HCT116 (cell line): ENCODE results near the gene ASB15. TPM values are rescaled to one million over a fixed set of nuclear protein-coding genes. Genes with fewer than 3 reads are reported as not detected.

ENCODE experiments used
- ATAC-seq: fragments of 200-7000 bp; cut with Tn5 transposase; 2 replicates; pipeline ENCODE4 v1.9.1; 2020; ENCODE audit warnings: mild to moderate bottlenecking, moderate library complexity
- BruUV-seq: library from RNA; stranded (reverse); fragments of 400-500 nt; replicated peaks from 2 replicates; lab custom pipeline; 2021; lab: Mats Ljungman, UMichigan
- CTCF ChIA-PET: fragments of 300-600 bp; sonication (Branson Sonifier 250); formaldehyde crosslinking; loops from one replicate; lab custom pipeline; 2021; ENCODE audit warnings: antibody characterized with exemption; lab: Charles Lee
- POLR2A ChIA-PET: fragments of 300-600, 350-600 bp; sonication (Branson Sonifier 250); formaldehyde crosslinking; loops from one replicate; lab custom pipeline; 2021; ENCODE audit warnings: antibody characterized with exemption; lab: Charles Lee
- RAD21 ChIA-PET, 2 experiments: fragments of 300-600 bp; sonication (Branson Sonifier 250); formaldehyde crosslinking; loops; one replicate each; lab custom pipeline; 2023; ENCODE audit warnings: low total read pairs in 2 of 2; ENCODE audit not compliant: uncharacterized antibody in 2 of 2, unreplicated experiment in 2 of 2, low non-redundant PET in 1 of 2; lab: Charles Lee
- DNase-seq: peaks from one replicate; pipeline ENCODE4 v3.0.0-alpha.2; 2010; ENCODE audit warnings: low read depth, low spot score
- H2AFZ ChIP-seq: fragments of 200-600 bp; shearing (Covaris generic), sonication (generic); 2 replicates; pipeline ENCODE4 v1.6.1; 2017; ENCODE audit warnings: low read depth, mixed run types, mixed read lengths, antibody characterized with exemption, low read length; ENCODE audit not compliant: poor library complexity, severe bottlenecking
- H3K27ac ChIP-seq: 2 replicates; pipeline ENCODE4 v1.5.1; 2012; ENCODE audit warnings: low read depth, low read length
- H3K27me3 ChIP-seq: fragments of 200-600 bp; sonication (generic); 2 replicates; pipeline ENCODE4 v1.6.1; 2016; ENCODE audit warnings: mixed run types, low read length, mixed read lengths; ENCODE audit not compliant: insufficient read depth
- H3K36me3 ChIP-seq, 2 experiments: fragments of 200-500 bp in 1 of 2; fragments of 200-600 bp in 1 of 2; sonication (Bioruptor generic) in 1 of 2; sonication (generic) in 1 of 2; 2 replicates each; pipeline versions ENCODE4 v1.5.1 to v1.6.1; 2014 to 2016; ENCODE audit warnings: low read length in 2 of 2, inconsistent platforms in 1 of 2, mixed read lengths in 1 of 2, mixed run types in 1 of 2; ENCODE audit not compliant: insufficient read depth in 2 of 2, control insufficient read depth in 1 of 2
- H3K4me1 ChIP-seq, 2 experiments: fragments of 200-600 bp in 1 of 2; sonication (generic) in 1 of 2; 2 replicates each; pipeline versions ENCODE4 v1.5.1 to v1.6.1; 2012 to 2017; ENCODE audit warnings: low read length in 2 of 2, inconsistent platforms in 1 of 2, mild to moderate bottlenecking in 1 of 2, mixed read lengths in 1 of 2, mixed run types in 1 of 2, moderate library complexity in 1 of 2; ENCODE audit not compliant: insufficient read depth in 2 of 2, control insufficient read depth in 1 of 2
- H3K4me2 ChIP-seq: fragments of 200-600 bp; sonication (generic); 2 replicates; pipeline ENCODE4 v1.6.1; 2017; ENCODE audit warnings: mixed run types, low read length, mixed read lengths
- H3K4me3 ChIP-seq, 2 experiments: fragments of 200-600 bp in 1 of 2; sonication (generic) in 1 of 2; replicated peaks in 1 of 2; 2 replicates each; pipeline ENCODE4 v1.5.1; 2011 to 2016; ENCODE audit warnings: low read length in 2 of 2, control low read depth in 1 of 2, low read depth in 1 of 2, mild to moderate bottlenecking in 1 of 2, mixed read lengths in 1 of 2, mixed run types in 1 of 2
- H3K79me2 ChIP-seq: fragments of 200-600 bp; sonication (generic); 2 replicates; pipeline ENCODE4 v1.6.1; 2017; ENCODE audit warnings: mild to moderate bottlenecking, mixed run types, low read length, moderate library complexity, mixed read lengths; ENCODE audit not compliant: insufficient read depth
- H3K9ac ChIP-seq: fragments of 200-600 bp; sonication (generic); 2 replicates; pipeline ENCODE4 v1.6.1; 2016; ENCODE audit warnings: low read length, mixed read lengths
- H3K9me2 ChIP-seq: fragments of 200-600 bp; sonication (generic), shearing (Covaris generic); 2 replicates; pipeline ENCODE4 v1.6.1; 2017; ENCODE audit warnings: mixed run types, mild to moderate bottlenecking, moderate library complexity; ENCODE audit not compliant: insufficient read depth
- H3K9me3 ChIP-seq, 2 experiments: fragments of 200-500 bp in 1 of 2; fragments of 200-600 bp in 1 of 2; sonication (Bioruptor generic) in 1 of 2; sonication (generic) in 1 of 2; 2 replicates each; pipeline ENCODE4 v1.6.1; 2014 to 2017; ENCODE audit warnings: low read length in 2 of 2, mixed read lengths in 2 of 2, inconsistent platforms in 1 of 2, low read depth in 1 of 2, mild to moderate bottlenecking in 1 of 2, mixed run types in 1 of 2, moderate library complexity in 1 of 2; ENCODE audit not compliant: control insufficient read depth in 1 of 2, insufficient read depth in 1 of 2
- H4K20me1 ChIP-seq: fragments of 200-600 bp; sonication (generic), shearing (Covaris generic); 2 replicates; pipeline ENCODE4 v1.6.1; 2017; ENCODE audit warnings: mixed run types, mild to moderate bottlenecking, moderate library complexity; ENCODE audit not compliant: insufficient read depth
- CEBPB ChIP-seq: IDR thresholded peaks from 2 replicates; pipeline ENCODE4 v1.6.1; 2012; ENCODE audit warnings: low read depth
- EGR1 ChIP-seq: IDR thresholded peaks from 2 replicates; pipeline ENCODE4 v1.6.1; 2012; ENCODE audit warnings: low read depth
- EZH2phosphoT487 ChIP-seq: fragments of 200-600 bp; IDR thresholded peaks from 2 replicates; pipeline ENCODE4 v1.6.1; 2018; ENCODE audit warnings: antibody characterized with exemption, borderline replicate concordance
- JUND ChIP-seq: IDR thresholded peaks from 2 replicates; pipeline ENCODE4 v1.6.1; 2012
- POLR2A ChIP-seq: IDR thresholded peaks from 2 replicates; pipeline ENCODE4 v1.7.0; 2011; ENCODE audit warnings: borderline replicate concordance; ENCODE audit not compliant: insufficient read depth, insufficient read length; ENCODE audit errors: extremely low read depth
- POLR2AphosphoS5 ChIP-seq: IDR thresholded peaks from 2 replicates; pipeline ENCODE4 v1.6.1; 2011; ENCODE audit warnings: mild to moderate bottlenecking, low read depth, low read length, moderate library complexity
- REST ChIP-seq: IDR thresholded peaks from 2 replicates; pipeline ENCODE4 v1.6.1; 2012; ENCODE audit warnings: low read depth
- SIN3A ChIP-seq: IDR thresholded peaks from 2 replicates; pipeline ENCODE4 v1.6.1; 2012; ENCODE audit warnings: low read depth
- SP1 ChIP-seq: IDR thresholded peaks from 2 replicates; pipeline ENCODE4 v1.6.1; 2012; ENCODE audit warnings: low read depth
- SRF ChIP-seq: IDR thresholded peaks from 2 replicates; pipeline ENCODE4 v1.6.1; 2012; ENCODE audit warnings: low read depth
- ZBTB33 ChIP-seq: IDR thresholded peaks from 2 replicates; pipeline ENCODE4 v1.6.1; 2011; ENCODE audit warnings: mild to moderate bottlenecking, low read length, moderate library complexity; ENCODE audit not compliant: insufficient replicate concordance; ENCODE audit errors: extremely low read depth
- intact Hi-C: fragments of 100-400 bp; cut with micrococcal nuclease; formaldehyde crosslinking; loops from 2 replicates; pipeline ENCODE4 v1.10.0; 2022
- total RNA-seq: library from RNA; stranded (reverse); gene quantifications from one replicate; pipeline ENCODE4 v1.2.1, GENCODE V29; 2021; ENCODE audit not compliant: unreplicated experiment

Gene ASB15
- total RNA-seq, 1 experiment from 2014 or later, result not detected

- no peak for TF ChIP-seq ZBTB33
- no peak for TF ChIP-seq SIN3A
- no peak for TF ChIP-seq JUND
Observed at GRCh38 chr7:123625254-123625653, 23.6 kb downstream of the ASB15 start (continued).

GRCh38 chr7:123627851-123628250, 26.2 kb downstream of the ASB15 start:
- Histone ChIP-seq H3K4me2 (no peak overlapping the region), H3K9ac (no peak overlapping the region), H3K9me2 (no peaks in the 10 kb centered on the region), H3K4me3 (no peak overlapping the region), H3K79me2 (no peaks in the 10 kb centered on the region), H2AFZ (no peak overlapping the region)
- intact Hi-C loops, result no loop called here
- CTCF ChIA-PET, result no interaction called here
- no peak for DNase-seq
- TF ChIP-seq SP1, result no peak
- TF ChIP-seq SRF, result no peak
- TF ChIP-seq POLR2A, result no peak
- TF ChIP-seq EZH2phosphoT487, result no peak
- no peak for TF ChIP-seq EGR1
- no peak for TF ChIP-seq CEBPB
- TF ChIP-seq REST, result no peak
- no peak for TF ChIP-seq POLR2AphosphoS5
- TF ChIP-seq, all 23 proteins: peak for 0
- BruUV-seq, result no TSS peak
- ChIA-PET POLR2A (no interaction called here), RAD21 (no interaction called here)
- H3K27me3 ChIP-seq, result no peaks in the 10 kb centered on the region
- H3K27ac ChIP-seq, result no peak overlapping the region
- H3K9me3 ChIP-seq, result no peaks in the 10 kb centered on the region
- no peak for ATAC-seq
- H4K20me1 ChIP-seq, result no peaks in the 10 kb centered on the region
- no peaks in the 10 kb centered on the region for H3K36me3 ChIP-seq
- no peaks in the 10 kb centered on the region for H3K4me1 ChIP-seq
